GM12878 (cell line): ENCODE measurements around the gene TBC1D20. TPM values are rescaled to one million over a fixed set of nuclear protein-coding genes. Genes with fewer than 3 reads are reported as not detected.

Source experiments
- ATAC-seq: fragments of 200-7000 bp; cut with Tn5 transposase; 3 replicates; pipeline ENCODE4 v1.9.1; 2020; ENCODE audit warnings: mild to moderate bottlenecking, moderate library complexity
- BruUV-seq: library from RNA; stranded (reverse); fragments of 400-500 nt; replicated peaks from 2 replicates; lab custom pipeline; 2021; lab: Mats Ljungman, UMichigan
- CTCF ChIA-PET: fragments of 300-600 bp; sonication (Branson Sonifier 250); formaldehyde crosslinking; extraction: SDS; loops from one replicate; lab custom pipeline; 2021; ENCODE audit warnings: inconsistent platforms; lab: Yijun Ruan, JAX
- POLR2A ChIA-PET: fragments of 350-600 bp; formaldehyde crosslinking; extraction: SDS; loops from one replicate; lab custom pipeline; 2021; ENCODE audit warnings: inconsistent platforms; lab: Charles Lee
- RAD21 ChIA-PET: fragments of 300-600 bp; sonication (Branson Sonifier 250); formaldehyde crosslinking; loops from one replicate; lab custom pipeline; 2023; ENCODE audit warnings: antibody characterized with exemption; ENCODE audit not compliant: unreplicated experiment; lab: Charles Lee
- SMC1A ChIA-PET: fragments of 300-600 bp; sonication (Branson Sonifier 250); formaldehyde crosslinking; loops from one replicate; lab custom pipeline; 2023; ENCODE audit not compliant: unreplicated experiment, uncharacterized antibody; lab: Charles Lee
- DNase-seq: peaks from one replicate; pipeline ENCODE4 v3.0.0-alpha.2; 2011; ENCODE audit warnings: low read depth, low spot score
- FAIRE-seq: peaks from 3 replicates; lab custom pipeline; 2011; peaks lifted over from hg19 to GRCh38; lab: Jason Lieb, UNC
- H2AFZ ChIP-seq: 2 replicates; pipeline ENCODE4 v1.6.0; 2011; ENCODE audit warnings: low read depth, low read length, control low read depth; ENCODE audit not compliant: control insufficient read depth
- H3K27ac ChIP-seq: 2 replicates; pipeline ENCODE4 v1.5.1; 2011; ENCODE audit warnings: control low read depth; ENCODE audit not compliant: control insufficient read depth, insufficient read depth
- H3K27me3 ChIP-seq, 2 experiments: replicated peaks in 1 of 2; 2 replicates each; pipeline versions ENCODE4 v1.6.0 to v1.6.1; 2011; ENCODE audit warnings: low read length in 1 of 2; ENCODE audit not compliant: control insufficient read depth in 2 of 2, insufficient read depth in 2 of 2
- H3K36me3 ChIP-seq, 2 experiments: 2 replicates each; pipeline ENCODE4 v1.5.1; 2011; ENCODE audit warnings: low read length in 1 of 2; ENCODE audit not compliant: control insufficient read depth in 2 of 2, insufficient read depth in 2 of 2
- H3K4me1 ChIP-seq: 2 replicates; pipeline ENCODE4 v1.6.1; 2011; ENCODE audit warnings: mild to moderate bottlenecking, low read length, moderate library complexity, mixed read lengths; ENCODE audit not compliant: control insufficient read depth, insufficient read depth
- H3K4me2 ChIP-seq: 2 replicates; pipeline ENCODE4 v1.6.0; 2011; ENCODE audit warnings: control low read depth; ENCODE audit not compliant: control insufficient read depth, insufficient read depth
- H3K4me3 ChIP-seq: fragments of 200-600 bp; sonication (generic); 2 replicates; pipeline ENCODE4 v1.5.1; 2016
- H3K79me2 ChIP-seq: 2 replicates; pipeline ENCODE4 v1.6.0; 2011; ENCODE audit warnings: low read length; ENCODE audit not compliant: control insufficient read depth, insufficient read depth
- H3K9ac ChIP-seq: 2 replicates; pipeline ENCODE4 v1.8.0; 2011; ENCODE audit warnings: low read length, control low read depth, mixed read lengths; ENCODE audit not compliant: control insufficient read depth, insufficient read depth
- H3K9me3 ChIP-seq: replicated peaks from 3 replicates; pipeline ENCODE4 v1.5.1; 2011; ENCODE audit warnings: mild to moderate bottlenecking, low read length; ENCODE audit not compliant: control insufficient read depth, insufficient read depth
- H4K20me1 ChIP-seq: 2 replicates; pipeline ENCODE4 v1.6.0; 2011; ENCODE audit not compliant: control insufficient read depth, insufficient read depth
- CHD1 ChIP-seq: IDR thresholded peaks from 2 replicates; pipeline ENCODE4 v1.6.1; 2012; ENCODE audit warnings: low read depth, low read length, improper control_type of control experiment
- MTA2 ChIP-seq: fragments of 450-650 bp; IDR thresholded peaks from 2 replicates; pipeline ENCODE4 v1.6.1; 2016; ENCODE audit warnings: low read depth, mild to moderate bottlenecking, moderate library complexity
- MYB ChIP-seq: fragments of 150-350 bp; IDR thresholded peaks from 2 replicates; pipeline ENCODE4 v1.6.1; 2014; ENCODE audit warnings: mild to moderate bottlenecking, low read depth, low read length, borderline replicate concordance
- NR2F1 ChIP-seq: fragments of 450-650 bp; conservative IDR thresholded peaks from 2 replicates; pipeline ENCODE4 v1.6.1; 2017; ENCODE audit warnings: mild to moderate bottlenecking
- STAT1 ChIP-seq: fragments of 450-650 bp; conservative IDR thresholded peaks from 2 replicates; pipeline ENCODE4 v1.6.1; 2014; ENCODE audit warnings: antibody characterized with exemption, mild to moderate bottlenecking
- TCF3 ChIP-seq: IDR thresholded peaks from 2 replicates; pipeline ENCODE4 v1.6.1; 2012; ENCODE audit warnings: low read depth, mild to moderate bottlenecking, low read length, borderline replicate concordance; ENCODE audit not compliant: insufficient read depth
- ZNF274 ChIP-seq: IDR thresholded peaks from one replicate; pipeline ENCODE4 v1.8.0; 2011; ENCODE audit not compliant: insufficient read length, insufficient read depth
- WGBS: methylation state at CpG from one replicate; pipeline ENCODE4 v1.1.6; 2016; ENCODE audit warnings: low lambda C conversion rate; ENCODE audit not compliant: insufficient replicate concordance, insufficient coverage; ENCODE audit errors: missing lambda C conversion rate; 5-methylcytosine and 5-hydroxymethylcytosine counted together
- in situ Hi-C: fragments of 300-500 bp; cut with MboI; formaldehyde crosslinking; loops from 9 replicates; pipeline ENCODE4 v1.14.3; 2018; ENCODE audit warnings: mixed read lengths
- intact Hi-C: fragments of 100-400 bp; cut with micrococcal nuclease; formaldehyde crosslinking; loops from one replicate; pipeline ENCODE4 v1.14.2; 2022; ENCODE audit not compliant: unreplicated experiment
- polyA plus RNA-seq, 11 experiments: library from polyadenylated mRNA; depleted of rRNA in 4 of 11; unstranded in 6 of 11; stranded (reverse) in 5 of 11; fragments of >200 nt; fragmentation: Nextera tagmentation in 4 of 11; fragmentation: Illumina TruSeq in 1 of 11; extraction: Ambion mirVana in 4 of 11; extraction: Trizol in 1 of 11; gene quantifications; 1 replicate in 1 of 11; 2 replicates in 10 of 11; pipeline versions ENCODE4 v1.2.1 to v1.2.3, GENCODE V29; 2011 to 2016; ENCODE audit warnings: inconsistent platforms in 2 of 11, missing spikeins in 2 of 11, low read depth in 1 of 11
- total RNA-seq, 4 experiments: library from RNA; depleted of rRNA in 3 of 4; stranded (reverse); fragments of >200 nt in 3 of 4; fragmentation: Illumina TruSeq in 1 of 4; extraction: Trizol in 1 of 4; gene quantifications; 2 replicates each; pipeline versions ENCODE4 v1.2.1 to v1.2.3, GENCODE V29; 2013 to 2021
- TF ChIP-seq, protein P1 (sequence below): fragments of 450-650 bp; IDR thresholded peaks from 2 replicates; pipeline ENCODE4 v1.6.1; 2017; ENCODE audit warnings: mild to moderate bottlenecking, moderate library complexity
- TF ChIP-seq, protein P2 (sequence below): fragments of 450-650 bp; formaldehyde crosslinking; IDR thresholded peaks from 2 replicates; pipeline ENCODE4 v1.4.0; 2020; ENCODE audit warnings: mild to moderate bottlenecking, moderate library complexity

The TBC1D20 gene
- total and polyA plus RNA-seq, 10 of the 15 experiments (the other 5 are each of a cell fraction or from before 2014, with no cell fraction given) = 4.3 to 17.9 (median 11.2) TPM

DNA sequence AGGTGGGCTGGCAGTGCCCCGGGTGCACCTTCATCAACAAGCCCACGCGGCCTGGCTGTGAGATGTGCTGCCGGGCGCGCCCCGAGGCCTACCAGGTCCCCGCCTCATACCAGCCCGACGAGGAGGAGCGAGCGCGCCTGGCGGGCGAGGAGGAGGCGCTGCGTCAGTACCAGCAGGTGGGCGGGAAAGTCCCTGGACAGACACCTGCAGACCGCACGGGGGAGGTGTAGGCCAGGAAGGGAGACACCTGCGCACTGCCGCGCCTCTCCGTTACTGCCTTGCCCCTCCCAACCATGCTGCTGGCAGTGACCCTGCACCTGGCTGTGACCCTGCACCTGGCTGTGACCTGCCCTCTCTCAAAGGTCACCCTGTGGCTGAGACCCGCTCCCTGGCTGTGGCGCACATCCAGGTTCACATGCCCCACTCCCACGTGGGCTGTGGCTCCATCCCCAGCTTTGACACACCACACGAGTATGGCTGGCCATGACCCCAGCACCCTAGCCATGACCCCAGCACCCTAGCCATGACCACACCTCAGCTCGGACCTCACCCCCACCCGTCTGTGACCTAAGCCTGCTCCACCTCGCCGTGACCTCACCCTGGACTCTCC, 42.7 kb downstream of the TBC1D20 start:
- FAIRE-seq = no peak
- Histone ChIP-seq H3K79me2 (no peaks in the 10 kb centered on the region), H3K4me3 (no peak overlapping the region)
- TF ChIP-seq NR2F1 (0 out of 2 replicates have a peak, but pooled peaks have one; percentile 20), ZNF274 (no peak)
- TF ChIP-seq, all 136 proteins: peak for 1
- Histone ChIP-seq H3K27me3 (no peaks in the 10 kb centered on the region), H3K9me3 (no peaks in the 10 kb centered on the region), H3K27ac (no peak overlapping the region), H3K9ac (no peak overlapping the region), H2AFZ (no peak overlapping the region), H3K4me2 (no peak overlapping the region), H3K36me3 (peaks cover 3 to 13% of the 10 kb centered on the region in 2 experiments), H3K4me1 (no peaks in the 10 kb centered on the region), H4K20me1 (no peaks in the 10 kb centered on the region)
- DNase-seq (no peak), ATAC-seq (no peak)
- ChIA-PET SMC1A (no interaction called here), POLR2A (no interaction called here), RAD21 (no interaction called here), CTCF (no interaction called here)
- BruUV-seq = no TSS peak
- in situ Hi-C loops = no loop called here
- intact Hi-C loops = no loop called here
- WGBS = 86% methylated on average over 28 of the region's 32 CpGs

- H3K36me3 ChIP-seq = peaks cover 3 to 13% of the 10 kb centered on the region in 2 experiments
- RAD21 ChIA-PET = no interaction called here
- H3K27me3 ChIP-seq = no peaks in the 10 kb centered on the region
- in situ Hi-C loops = no loop called here
- 92% methylated on average over 8 of the region's 8 CpGs for WGBS
- H3K4me2 ChIP-seq = no peak overlapping the region
- no peak overlapping the region for H3K9ac ChIP-seq
- no peaks in the 10 kb centered on the region for H4K20me1 ChIP-seq
- no peak for FAIRE-seq
- no peak overlapping the region for H3K4me3 ChIP-seq
- H3K4me1 ChIP-seq = no peaks in the 10 kb centered on the region
- SMC1A ChIA-PET = no interaction called here
- no peak overlapping the region for H3K27ac ChIP-seq
- no peak for DNase-seq
- intact Hi-C loops = no loop called here
- CTCF ChIA-PET = no interaction called here
- BruUV-seq = no TSS peak
- no peaks in the 10 kb centered on the region for H3K9me3 ChIP-seq
- POLR2A ChIA-PET = no interaction called here
- no peak for ATAC-seq
- H3K79me2 ChIP-seq = peaks cover under 1% of the 10 kb centered on the region; the same call in 1 of the 2 replicates
- no peak overlapping the region for H2AFZ ChIP-seq
- TF ChIP-seq CHD1 (no peak), TCF3 (no peak), STAT1 (no peak), MYB (no peak), MTA2 (no peak)
- TF ChIP-seq, protein P1, sequence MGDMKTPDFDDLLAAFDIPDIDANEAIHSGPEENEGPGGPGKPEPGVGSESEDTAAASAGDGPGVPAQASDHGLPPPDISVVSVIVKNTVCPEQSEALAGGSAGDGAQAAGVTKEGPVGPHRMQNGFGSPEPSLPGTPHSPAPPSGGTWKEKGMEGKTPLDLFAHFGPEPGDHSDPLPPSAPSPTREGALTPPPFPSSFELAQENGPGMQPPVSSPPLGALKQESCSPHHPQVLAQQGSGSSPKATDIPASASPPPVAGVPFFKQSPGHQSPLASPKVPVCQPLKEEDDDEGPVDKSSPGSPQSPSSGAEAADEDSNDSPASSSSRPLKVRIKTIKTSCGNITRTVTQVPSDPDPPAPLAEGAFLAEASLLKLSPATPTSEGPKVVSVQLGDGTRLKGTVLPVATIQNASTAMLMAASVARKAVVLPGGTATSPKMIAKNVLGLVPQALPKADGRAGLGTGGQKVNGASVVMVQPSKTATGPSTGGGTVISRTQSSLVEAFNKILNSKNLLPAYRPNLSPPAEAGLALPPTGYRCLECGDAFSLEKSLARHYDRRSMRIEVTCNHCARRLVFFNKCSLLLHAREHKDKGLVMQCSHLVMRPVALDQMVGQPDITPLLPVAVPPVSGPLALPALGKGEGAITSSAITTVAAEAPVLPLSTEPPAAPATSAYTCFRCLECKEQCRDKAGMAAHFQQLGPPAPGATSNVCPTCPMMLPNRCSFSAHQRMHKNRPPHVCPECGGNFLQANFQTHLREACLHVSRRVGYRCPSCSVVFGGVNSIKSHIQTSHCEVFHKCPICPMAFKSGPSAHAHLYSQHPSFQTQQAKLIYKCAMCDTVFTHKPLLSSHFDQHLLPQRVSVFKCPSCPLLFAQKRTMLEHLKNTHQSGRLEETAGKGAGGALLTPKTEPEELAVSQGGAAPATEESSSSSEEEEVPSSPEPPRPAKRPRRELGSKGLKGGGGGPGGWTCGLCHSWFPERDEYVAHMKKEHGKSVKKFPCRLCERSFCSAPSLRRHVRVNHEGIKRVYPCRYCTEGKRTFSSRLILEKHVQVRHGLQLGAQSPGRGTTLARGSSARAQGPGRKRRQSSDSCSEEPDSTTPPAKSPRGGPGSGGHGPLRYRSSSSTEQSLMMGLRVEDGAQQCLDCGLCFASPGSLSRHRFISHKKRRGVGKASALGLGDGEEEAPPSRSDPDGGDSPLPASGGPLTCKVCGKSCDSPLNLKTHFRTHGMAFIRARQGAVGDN = no peak
- TF ChIP-seq, protein P2, sequence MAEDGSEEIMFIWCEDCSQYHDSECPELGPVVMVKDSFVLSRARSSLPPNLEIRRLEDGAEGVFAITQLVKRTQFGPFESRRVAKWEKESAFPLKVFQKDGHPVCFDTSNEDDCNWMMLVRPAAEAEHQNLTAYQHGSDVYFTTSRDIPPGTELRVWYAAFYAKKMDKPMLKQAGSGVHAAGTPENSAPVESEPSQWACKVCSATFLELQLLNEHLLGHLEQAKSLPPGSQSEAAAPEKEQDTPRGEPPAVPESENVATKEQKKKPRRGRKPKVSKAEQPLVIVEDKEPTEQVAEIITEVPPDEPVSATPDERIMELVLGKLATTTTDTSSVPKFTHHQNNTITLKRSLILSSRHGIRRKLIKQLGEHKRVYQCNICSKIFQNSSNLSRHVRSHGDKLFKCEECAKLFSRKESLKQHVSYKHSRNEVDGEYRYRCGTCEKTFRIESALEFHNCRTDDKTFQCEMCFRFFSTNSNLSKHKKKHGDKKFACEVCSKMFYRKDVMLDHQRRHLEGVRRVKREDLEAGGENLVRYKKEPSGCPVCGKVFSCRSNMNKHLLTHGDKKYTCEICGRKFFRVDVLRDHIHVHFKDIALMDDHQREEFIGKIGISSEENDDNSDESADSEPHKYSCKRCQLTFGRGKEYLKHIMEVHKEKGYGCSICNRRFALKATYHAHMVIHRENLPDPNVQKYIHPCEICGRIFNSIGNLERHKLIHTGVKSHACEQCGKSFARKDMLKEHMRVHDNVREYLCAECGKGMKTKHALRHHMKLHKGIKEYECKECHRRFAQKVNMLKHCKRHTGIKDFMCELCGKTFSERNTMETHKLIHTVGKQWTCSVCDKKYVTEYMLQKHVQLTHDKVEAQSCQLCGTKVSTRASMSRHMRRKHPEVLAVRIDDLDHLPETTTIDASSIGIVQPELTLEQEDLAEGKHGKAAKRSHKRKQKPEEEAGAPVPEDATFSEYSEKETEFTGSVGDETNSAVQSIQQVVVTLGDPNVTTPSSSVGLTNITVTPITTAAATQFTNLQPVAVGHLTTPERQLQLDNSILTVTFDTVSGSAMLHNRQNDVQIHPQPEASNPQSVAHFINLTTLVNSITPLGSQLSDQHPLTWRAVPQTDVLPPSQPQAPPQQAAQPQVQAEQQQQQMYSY (CRISPR knock-in tag) = no peak
These were observed 43.4 kb downstream of the TBC1D20 start for GRCh38 chr20:418858-419365.
